IMR-90 (cell line): ENCODE measurements around the gene ZNF423. TPM values are rescaled to one million over a fixed set of nuclear protein-coding genes. Genes with fewer than 3 reads are reported as not detected.

Experiments
- ATAC-seq: fragments of 200-7000 bp; cut with Tn5 transposase; 2 replicates; pipeline ENCODE4 v1.9.1; 2020; ENCODE audit warnings: low read depth, mild to moderate bottlenecking, moderate library complexity
- BruUV-seq: library from RNA; stranded (reverse); fragments of 400-500 nt; replicated peaks from 2 replicates; lab custom pipeline; 2021; lab: Mats Ljungman, UMichigan
- CTCF ChIA-PET: fragments of 300-600 bp; formaldehyde crosslinking; extraction: SDS; loops from one replicate; lab custom pipeline; 2021; ENCODE audit warnings: antibody characterized with exemption; lab: Yijun Ruan, JAX
- POLR2A ChIA-PET: fragments of 300-600 bp; sonication (Branson Sonifier 250); formaldehyde crosslinking; loops from one replicate; lab custom pipeline; 2022; ENCODE audit warnings: antibody characterized with exemption; ENCODE audit not compliant: unreplicated experiment; lab: Charles Lee
- DNase-seq: peaks from one replicate; pipeline ENCODE4 v3.0.0; 2013
- H2AFZ ChIP-seq: replicated peaks from 2 replicates; pipeline ENCODE3; 2013; ENCODE audit warnings: low read length, mild to moderate bottlenecking; ENCODE audit not compliant: poor library complexity
- H2AK5ac ChIP-seq: 2 replicates; pipeline ENCODE4 v1.6.1; 2013; ENCODE audit warnings: low read depth, low read length, inconsistent platforms
- H2AK9ac ChIP-seq: replicated peaks from 2 replicates; pipeline ENCODE3; 2013; ENCODE audit warnings: mild to moderate bottlenecking, low read depth, low read length, moderate library complexity; ENCODE audit not compliant: poor library complexity
- H2BK120ac ChIP-seq: 2 replicates; pipeline ENCODE4 v1.6.1; 2013; ENCODE audit warnings: low read depth, low read length, inconsistent platforms
- H2BK15ac ChIP-seq: 3 replicates; pipeline ENCODE4 v1.6.1; 2013; ENCODE audit warnings: low read depth, low read length, inconsistent platforms
- H2BK20ac ChIP-seq: 2 replicates; pipeline ENCODE4 v1.6.1; 2013; ENCODE audit warnings: low read depth, mild to moderate bottlenecking, inconsistent platforms, low read length, moderate library complexity
- H2BK5ac ChIP-seq: 2 replicates; pipeline ENCODE4 v1.6.1; 2013; ENCODE audit warnings: mild to moderate bottlenecking, low read depth, low read length, inconsistent platforms; ENCODE audit not compliant: poor library complexity, severe bottlenecking
- H3K14ac ChIP-seq: replicated peaks from 2 replicates; pipeline ENCODE4 v1.6.1; 2013; ENCODE audit warnings: low read depth, low read length, inconsistent platforms
- H3K18ac ChIP-seq: 2 replicates; pipeline ENCODE4 v1.6.1; 2013; ENCODE audit warnings: low read depth, low read length, control low read depth
- H3K23ac ChIP-seq: 2 replicates; pipeline ENCODE4 v1.6.1; 2013; ENCODE audit warnings: low read depth, low read length, inconsistent platforms
- H3K27ac ChIP-seq: 2 replicates; pipeline ENCODE4 v1.5.1; 2013; ENCODE audit warnings: mild to moderate bottlenecking, control low read depth, low read length; ENCODE audit not compliant: insufficient read depth
- H3K27me3 ChIP-seq: 2 replicates; pipeline ENCODE4 v1.6.1; 2013; ENCODE audit warnings: low read length; ENCODE audit not compliant: control insufficient read depth, insufficient read depth
- H3K36me3 ChIP-seq: 2 replicates; pipeline ENCODE4 v1.6.1; 2013; ENCODE audit warnings: low read length, mixed read lengths; ENCODE audit not compliant: control insufficient read depth, insufficient read depth
- H3K4ac ChIP-seq: 2 replicates; pipeline ENCODE4 v1.6.1; 2013; ENCODE audit warnings: low read depth, low read length, inconsistent platforms
- H3K4me1 ChIP-seq: 2 replicates; pipeline ENCODE4 v1.6.1; 2013; ENCODE audit warnings: low read length, mixed read lengths; ENCODE audit not compliant: control insufficient read depth, insufficient read depth
- H3K4me2 ChIP-seq: 2 replicates; pipeline ENCODE4 v1.6.1; 2013; ENCODE audit warnings: low read depth, mild to moderate bottlenecking, control low read depth, low read length, moderate library complexity
- H3K4me3 ChIP-seq: 2 replicates; pipeline ENCODE4 v1.5.1; 2013; ENCODE audit warnings: low read depth, mild to moderate bottlenecking, control low read depth, low read length, moderate library complexity; ENCODE audit not compliant: insufficient read depth
- H3K56ac ChIP-seq: 2 replicates; pipeline ENCODE4 v1.6.1; 2013; ENCODE audit warnings: low read length, inconsistent platforms; ENCODE audit not compliant: insufficient read depth; ENCODE audit errors: extremely low read depth
- H3K79me1 ChIP-seq, 2 experiments: 2 replicates each; pipeline ENCODE4 v1.6.1; 2013; ENCODE audit warnings: low read length in 2 of 2, inconsistent platforms in 1 of 2, low read depth in 1 of 2
- H3K9ac ChIP-seq: 2 replicates; pipeline ENCODE4 v1.6.1; 2013; ENCODE audit warnings: low read depth, low read length, control low read depth
- H3K9me1 ChIP-seq: 2 replicates; pipeline ENCODE4 v1.6.1; 2013; ENCODE audit warnings: low read length, inconsistent platforms; ENCODE audit not compliant: insufficient read depth
- H3K9me3 ChIP-seq: 2 replicates; pipeline ENCODE4 v1.6.1; 2013; ENCODE audit warnings: low read length; ENCODE audit not compliant: control insufficient read depth, insufficient read depth
- H4K20me1 ChIP-seq: 2 replicates; pipeline ENCODE4 v1.6.1; 2013; ENCODE audit warnings: low read length, inconsistent platforms; ENCODE audit not compliant: insufficient read depth
- H4K5ac ChIP-seq: 2 replicates; pipeline ENCODE4 v1.6.1; 2013; ENCODE audit warnings: mild to moderate bottlenecking, low read depth, low read length, control low read depth
- H4K8ac ChIP-seq, 2 experiments: 2 replicates each; pipeline ENCODE4 v1.6.1; 2013; ENCODE audit warnings: low read depth in 2 of 2, low read length in 2 of 2, control low read depth in 1 of 2, inconsistent platforms in 1 of 2
- H4K91ac ChIP-seq: 2 replicates; pipeline ENCODE4 v1.6.1; 2013; ENCODE audit warnings: low read depth, low read length, inconsistent platforms; ENCODE audit not compliant: insufficient read depth
- CEBPB ChIP-seq: IDR thresholded peaks from 2 replicates; pipeline ENCODE4 v1.6.1; 2012; ENCODE audit warnings: low read depth, low read length, improper control_type of control experiment
- CHD1 ChIP-seq: IDR thresholded peaks from 2 replicates; pipeline ENCODE4 v1.6.1; 2012; ENCODE audit warnings: low read depth, low read length, improper control_type of control experiment
- MAFK ChIP-seq: IDR thresholded peaks from 2 replicates; pipeline ENCODE4 v1.6.1; 2012; ENCODE audit warnings: low read depth, low read length, improper control_type of control experiment
- WGBS, 2 experiments: methylation state at CpG; one replicate each; pipeline versions ENCODE4 v1.1.5 to v1.1.7; 2013; ENCODE audit warnings: missing lambda C conversion rate in 2 of 2; ENCODE audit not compliant: insufficient read length in 1 of 2; ENCODE audit errors: extremely low coverage in 2 of 2; 5-methylcytosine and 5-hydroxymethylcytosine counted together
- dilution Hi-C: fragments of 300-500 bp; cut with HindIII; formaldehyde crosslinking; loops from one replicate; pipeline ENCODE4 v1.14.3; 2018; ENCODE audit warnings: low sequenced_read_pairs; ENCODE audit not compliant: unreplicated experiment
- in situ Hi-C: fragments of 300-500 bp; cut with MboI; formaldehyde crosslinking; loops from 3 replicates; pipeline ENCODE4 v1.14.3; 2019; ENCODE audit warnings: low sequenced_read_pairs, inconsistent platforms, mixed read lengths
- intact Hi-C: fragments of 100-400 bp; cut with micrococcal nuclease; formaldehyde crosslinking; loops from 2 replicates; pipeline ENCODE4 v1.10.0; 2022
- polyA plus RNA-seq, 3 experiments: library from polyadenylated mRNA; depleted of rRNA; stranded (reverse); fragments of >200 nt; gene quantifications; 2 replicates each; pipeline ENCODE4 v1.2.3, GENCODE V29; 2012; ENCODE audit warnings: low replicate concordance in 1 of 3
- total RNA-seq: library from RNA; depleted of rRNA; stranded (reverse); fragments of >200 nt; gene quantifications from 2 replicates; pipeline ENCODE4 v1.2.3, GENCODE V29; 2012

Gene ZNF423
- total and polyA plus RNA-seq, 2 of the 4 experiments (the other 2 are of a cell fraction) = under 0.01 to 0.10 TPM

DNA sequence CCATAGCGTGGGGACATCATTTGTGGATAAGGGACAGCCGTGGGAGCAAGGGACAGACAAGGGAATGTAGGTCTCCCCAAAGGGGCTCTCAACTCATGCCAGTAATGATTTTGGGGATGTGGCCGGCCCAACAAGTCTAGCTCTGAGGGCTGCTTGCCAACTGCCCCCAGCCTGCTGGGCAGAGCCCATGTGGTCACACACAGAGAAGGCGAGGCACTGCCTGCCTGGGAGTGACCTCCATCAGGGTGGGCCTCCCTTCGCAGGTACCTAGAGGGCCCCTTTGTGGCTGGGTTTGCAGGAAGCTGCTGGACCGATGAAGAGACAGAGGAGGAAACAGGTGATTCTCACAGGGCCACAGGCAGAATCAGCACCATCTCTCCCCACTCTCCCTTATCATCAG lies 305.2 kb downstream of the ZNF423 start:
- H3K36me3 ChIP-seq = no peaks in the 10 kb centered on the region
- H3K9me3 ChIP-seq = no peaks in the 10 kb centered on the region
- H3K14ac ChIP-seq = no peak overlapping the region
- CTCF ChIA-PET = no interaction called here
- H3K27me3 ChIP-seq = peaks cover 6% of the 10 kb centered on the region
- no peak overlapping the region for H2AK9ac ChIP-seq
- 33% methylated on average over 1 of the region's 6 CpGs; no CpG with 5 or more reads in 1 of the 2 experiments for WGBS, 2 experiments
- H3K18ac ChIP-seq = no peak overlapping the region
- no peak overlapping the region for H2BK120ac ChIP-seq
- no peak overlapping the region for H4K91ac ChIP-seq
- H3K23ac ChIP-seq = no peak overlapping the region
- H2BK15ac ChIP-seq = no peak overlapping the region
- no peak overlapping the region for H2AK5ac ChIP-seq
- no peak overlapping the region for H3K4me2 ChIP-seq
- no peak overlapping the region for H2BK5ac ChIP-seq
- H3K9ac ChIP-seq = no peak overlapping the region
- H3K79me1 ChIP-seq = no peaks in the 10 kb centered on the region
- ATAC-seq (no peak), DNase-seq (no peak)
- H3K4me3 ChIP-seq = no peak overlapping the region
- no peak overlapping the region for H4K5ac ChIP-seq
- H2AFZ ChIP-seq = no peak overlapping the region
- no peaks in the 10 kb centered on the region for H3K4me1 ChIP-seq
- POLR2A ChIA-PET = no interaction called here
- no peaks in the 10 kb centered on the region for H3K9me1 ChIP-seq
- in situ Hi-C loops = no loop called here
- no peak overlapping the region for H4K8ac ChIP-seq
- no peaks in the 10 kb centered on the region for H4K20me1 ChIP-seq
- H3K56ac ChIP-seq = no peak overlapping the region
- H3K4ac ChIP-seq = no peak overlapping the region
- dilution Hi-C loops = no loop called here
- H3K27ac ChIP-seq = no peak overlapping the region
- H2BK20ac ChIP-seq = no peak overlapping the region
- no peak for TF ChIP-seq MAFK
- no peak for TF ChIP-seq CHD1
- TF ChIP-seq CEBPB = no peak
- BruUV-seq = no TSS peak
- intact Hi-C loops = no loop called here
